Measurements from ENCODE around the gene CSK. TPM values are rescaled to one million over a fixed set of nuclear protein-coding genes. Genes with fewer than 3 reads are reported as not detected.

Gene CSK
- total RNA-seq, 2 donors from 2014 or later: 64.3 to 68.5 TPM

- Histone ChIP-seq H3K9ac (ENCODE audit: extremely low read depth, low read length, poor library complexity, severe bottlenecking) (peak overlapping the region; percentile 67), H3K36me3 (ENCODE audit: control insufficient read depth, insufficient read depth, low read length) (peaks cover 11% of the 10 kb centered on the region), H3K9me3 (ENCODE audit: control insufficient read depth, low read length) (no peaks in the 10 kb centered on the region), H3K4me1 (ENCODE audit: control insufficient read depth, insufficient read depth, low read length) (no peaks in the 10 kb centered on the region), H3K27ac (ENCODE audit: low read depth, low read length) (peak overlapping the region; percentile 88), H3K27me3 (ENCODE audit: control insufficient read depth, insufficient read depth, low read length, poor library complexity, severe bottlenecking) (no peaks in the 10 kb centered on the region), H3K4me3 (ENCODE audit: low read length) (peak overlapping the region; percentile 91)
- no peak for DNase-seq
- Mint-ChIP-seq H3K4me3 (peak overlapping the region; percentile 85), H3K4me1 (peaks cover 23% of the 10 kb centered on the region), H3K36me3 (ENCODE audit: low read depth) (peaks cover 40% of the 10 kb centered on the region), H3K27me3 (ENCODE audit: insufficient read depth) (no peaks in the 10 kb centered on the region), H3K27ac (peak overlapping the region; percentile 92), H3K9me3 (no peaks in the 10 kb centered on the region)
- TF ChIP-seq CTCF (conservative IDR thresholded peaks at IDR 0.05): no peak
- 20 to 30% methylated on average over 5 to 17 of the region's 18 CpGs for WGBS, 2 experiments (ENCODE audit: insufficient coverage in 1 of 2, insufficient read length in 1 of 2)
Observed at GRCh38 chr15:74843445-74843828, 61.6 kb downstream of the CSK start.

GRCh38 chr15:74843891-74844299 is 62.0 kb downstream of the CSK start:
- WGBS, 2 experiments (ENCODE audit: insufficient coverage in 1 of 2, insufficient read length in 1 of 2): 72 to 85% methylated on average over 5 to 10 of the region's 12 CpGs
- no peaks in the 10 kb centered on the region for H3K4me1 ChIP-seq (ENCODE audit: control insufficient read depth, insufficient read depth, low read length)
- H3K4me3 ChIP-seq (ENCODE audit: low read length): peak overlapping the region; percentile 91
- peaks cover 42% of the 10 kb centered on the region for H3K36me3 Mint-ChIP-seq (ENCODE audit: low read depth)
- H3K36me3 ChIP-seq (ENCODE audit: control insufficient read depth, insufficient read depth, low read length): peaks cover 15% of the 10 kb centered on the region
- peaks cover 23% of the 10 kb centered on the region for H3K4me1 Mint-ChIP-seq
- H3K9ac ChIP-seq (ENCODE audit: extremely low read depth, low read length, poor library complexity, severe bottlenecking): peak overlapping the region; percentile 67
- no peaks in the 10 kb centered on the region for H3K9me3 Mint-ChIP-seq
- no peak for TF ChIP-seq CTCF (conservative IDR thresholded peaks at IDR 0.05)
- H3K4me3 Mint-ChIP-seq: peak overlapping the region; percentile 85
- no peak for DNase-seq
- H3K9me3 ChIP-seq (ENCODE audit: control insufficient read depth, low read length): no peaks in the 10 kb centered on the region
- no peaks in the 10 kb centered on the region for H3K27me3 Mint-ChIP-seq (ENCODE audit: insufficient read depth)
- peak overlapping the region; percentile 88 for H3K27ac ChIP-seq (ENCODE audit: low read depth, low read length)
- H3K27me3 ChIP-seq (ENCODE audit: control insufficient read depth, insufficient read depth, low read length, poor library complexity, severe bottlenecking): no peaks in the 10 kb centered on the region
- peak overlapping the region; percentile 17 for H3K27ac Mint-ChIP-seq

GRCh38 chr15:74844319-74845207 is 62.7 kb downstream of the CSK start:
- peaks cover 16% of the 10 kb centered on the region for H3K36me3 ChIP-seq (ENCODE audit: control insufficient read depth, insufficient read depth, low read length)
- Mint-ChIP-seq H3K4me3 (peak overlapping the region; percentile 85), H3K36me3 (ENCODE audit: low read depth) (peaks cover 42% of the 10 kb centered on the region), H3K27ac (peak overlapping the region; percentile 17), H3K27me3 (ENCODE audit: insufficient read depth) (no peaks in the 10 kb centered on the region), H3K9me3 (no peaks in the 10 kb centered on the region), H3K4me1 (peaks cover 23% of the 10 kb centered on the region)
- H3K9me3 ChIP-seq (ENCODE audit: control insufficient read depth, low read length): no peaks in the 10 kb centered on the region
- no peak overlapping the region for H3K9ac ChIP-seq (ENCODE audit: extremely low read depth, low read length, poor library complexity, severe bottlenecking)
- no peaks in the 10 kb centered on the region for H3K27me3 ChIP-seq (ENCODE audit: control insufficient read depth, insufficient read depth, low read length, poor library complexity, severe bottlenecking)
- TF ChIP-seq CTCF (conservative IDR thresholded peaks at IDR 0.05): no peak
- WGBS, 2 experiments (ENCODE audit: insufficient coverage in 1 of 2, insufficient read length in 1 of 2): 86 to 88% methylated on average over 6 to 11 of the region's 12 CpGs
- no peak for DNase-seq
- H3K27ac ChIP-seq (ENCODE audit: low read depth, low read length): peak overlapping the region; percentile 8
- no peak overlapping the region for H3K4me3 ChIP-seq (ENCODE audit: low read length)
- H3K4me1 ChIP-seq (ENCODE audit: control insufficient read depth, insufficient read depth, low read length): no peaks in the 10 kb centered on the region

All from endodermal cell (in vitro differentiated cells).